Activated T-cell treated with anti-CD3 and anti-CD28 coated beads for 24 hours (primary cell): ENCODE results near the gene BCAT1.
A peak's percentile ranks its signal among the peaks of the same experiment; 100 is the strongest.
"Not testable (repeated sequence)": the region's sequence is repeated elsewhere in the genome, so short reads cannot be mapped to it uniquely, and the experiment has no call there.

Source experiments
- DNase-seq: peaks from one replicate; pipeline ENCODE4 v3.0.0-alpha.2; 2020; ENCODE audit warnings: low read depth

Gene BCAT1

GRCh38 chr12:24853588-24853987 lies 95.3 kb downstream of the BCAT1 start:
- DNase-seq: no peak

DNA sequence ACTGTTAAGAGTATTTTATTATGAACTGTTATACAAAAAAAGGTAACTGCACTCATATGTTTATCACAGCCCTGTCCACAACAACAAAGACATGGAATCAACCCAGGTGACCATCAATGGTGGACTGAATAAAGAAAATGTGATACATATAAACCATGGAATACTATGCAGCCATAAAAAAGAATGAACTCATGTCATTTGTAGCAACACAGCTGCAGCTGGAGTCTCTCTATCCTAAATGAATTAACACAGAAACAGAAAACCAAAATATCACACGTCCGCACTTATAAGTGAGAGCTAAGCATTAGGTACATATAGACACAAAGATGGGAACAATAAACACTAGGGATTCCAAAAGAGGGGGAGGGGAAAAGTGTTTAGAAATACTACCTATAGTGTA lies 95.8 kb downstream of the BCAT1 start:
- DNase-seq: no peak

GRCh38 chr12:24852420-24852819 lies 96.5 kb downstream of the BCAT1 start:
- no peak for DNase-seq

DNA sequence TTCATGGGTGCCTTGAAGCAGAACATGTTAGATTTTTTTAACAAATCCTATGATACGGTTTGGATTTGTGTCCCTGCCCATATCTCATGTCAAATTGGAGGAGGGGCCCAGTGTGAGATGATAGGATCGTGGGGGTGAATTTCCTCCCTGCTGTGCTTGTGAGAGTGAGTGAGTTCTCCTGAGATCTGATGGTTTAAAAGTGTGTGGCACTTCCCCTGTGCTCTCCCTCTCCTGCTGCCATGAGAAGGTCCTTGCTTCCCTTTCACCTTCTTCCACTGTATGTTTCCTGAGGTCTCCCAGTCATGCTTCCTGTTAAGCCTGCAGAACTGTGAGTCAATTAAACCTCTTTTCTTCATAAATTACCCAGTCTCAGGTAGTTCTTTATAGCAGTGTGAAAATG lies 97.0 kb downstream of the BCAT1 start:
- DNase-seq: not testable (repeated sequence)

- no peak for DNase-seq
Measured at GRCh38 chr12:24851341-24851740, 97.6 kb downstream of the BCAT1 start.

GRCh38 chr12:24850496-24850895 lies 98.4 kb downstream of the BCAT1 start:
- no peak for DNase-seq

GRCh38 chr12:24848941-24849477 lies 99.9 kb downstream of the BCAT1 start:
- DNase-seq: no peak

DNA sequence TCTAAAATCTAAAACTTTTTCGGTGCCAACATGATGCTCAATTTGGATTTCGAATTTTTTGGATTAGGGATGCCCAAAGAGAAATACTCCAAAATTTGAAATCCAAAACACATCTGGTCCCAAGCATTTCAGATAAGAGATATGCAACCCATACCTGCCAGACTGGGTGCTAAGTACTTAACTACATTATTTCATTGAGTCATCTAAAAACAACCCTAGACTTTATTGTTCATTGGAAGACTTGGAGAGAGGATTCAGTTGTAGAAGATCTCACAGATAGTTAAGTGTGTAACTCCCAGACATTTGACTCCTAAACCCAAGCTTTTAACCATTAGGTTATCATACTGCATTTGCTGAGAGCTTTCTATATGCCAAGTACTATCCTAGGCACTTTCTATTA lies 102.2 kb downstream of the BCAT1 start:
- no peak for DNase-seq

DNA sequence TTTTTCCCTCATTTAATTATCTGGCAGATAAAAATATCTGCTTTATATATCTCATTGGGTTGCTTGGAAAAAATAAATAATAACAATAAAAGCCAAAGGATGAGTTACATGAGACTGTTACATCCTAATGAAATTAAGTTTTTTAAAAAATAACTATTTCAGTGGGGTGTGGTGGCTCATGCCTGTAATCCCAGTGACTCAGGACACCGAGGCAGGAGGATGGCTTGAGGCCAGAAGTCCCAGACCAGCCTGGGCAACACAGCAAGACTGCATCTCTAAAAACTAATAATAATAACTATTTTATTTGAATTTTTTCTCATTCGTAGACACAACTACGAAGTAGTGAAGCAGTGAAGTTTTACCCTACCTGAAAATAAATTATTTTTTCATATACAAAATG lies 103.3 kb downstream of the BCAT1 start:
- DNase-seq: no peak

DNA sequence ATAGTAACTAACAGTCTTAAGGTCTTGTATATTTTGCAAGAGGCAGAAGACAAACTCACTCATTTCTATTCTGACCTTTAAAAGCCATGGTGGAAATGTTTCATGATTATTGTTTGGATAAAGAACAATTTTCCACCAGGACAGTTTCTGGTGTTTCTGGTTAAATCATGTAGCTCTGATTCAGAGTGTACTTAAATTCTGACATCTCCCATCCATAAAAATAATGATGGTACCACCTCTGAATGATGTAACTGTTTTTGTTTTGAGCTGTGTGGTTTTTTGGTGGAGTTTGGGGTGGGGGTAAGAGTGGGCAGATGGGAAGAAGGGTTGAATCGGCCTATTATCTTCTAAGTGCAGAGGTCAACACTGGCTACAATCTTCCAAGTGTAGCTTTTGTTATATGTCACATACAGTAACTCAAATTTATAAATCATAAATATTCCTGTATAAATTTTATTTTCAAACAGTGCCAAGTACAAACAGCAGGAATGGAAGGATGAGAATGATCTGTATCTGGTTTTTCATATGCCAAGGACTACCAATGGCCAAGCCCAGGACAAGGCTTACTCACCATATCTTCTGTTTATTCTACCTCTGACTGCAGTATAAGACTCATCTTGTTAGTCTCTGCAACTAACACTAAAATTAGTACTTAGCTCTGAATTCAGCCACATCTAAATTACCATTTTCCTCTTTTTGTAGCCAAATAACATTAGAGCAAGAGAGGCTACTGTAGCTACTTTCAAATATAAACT lies 108.7 kb downstream of the BCAT1 start:
- no peak for DNase-seq

DNA sequence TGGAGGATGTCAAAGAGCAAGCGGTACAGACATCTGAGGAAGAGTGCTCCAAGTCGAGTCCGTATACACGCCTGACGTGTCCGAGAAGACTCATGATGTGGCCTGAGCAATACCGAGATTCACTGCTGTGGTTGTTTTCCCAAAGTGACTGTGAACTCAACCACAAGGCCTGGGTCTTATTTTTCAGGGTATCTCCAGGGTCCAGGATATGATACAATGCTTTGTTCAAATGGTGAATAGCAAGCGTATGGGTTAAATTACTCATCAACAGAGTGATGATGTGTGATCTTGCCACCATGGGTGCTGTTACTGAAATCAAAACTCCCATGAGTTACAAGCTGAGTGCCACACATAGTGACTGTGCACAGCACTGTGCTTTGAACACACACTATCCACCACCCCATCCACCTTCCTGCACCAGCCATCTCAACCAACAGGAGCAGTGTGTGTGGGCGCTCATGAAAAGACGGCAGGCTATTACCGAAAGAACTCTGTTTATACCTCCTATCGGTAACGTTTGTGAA lies 109.6 kb downstream of the BCAT1 start:
- DNase-seq: peak; percentile 64

DNA sequence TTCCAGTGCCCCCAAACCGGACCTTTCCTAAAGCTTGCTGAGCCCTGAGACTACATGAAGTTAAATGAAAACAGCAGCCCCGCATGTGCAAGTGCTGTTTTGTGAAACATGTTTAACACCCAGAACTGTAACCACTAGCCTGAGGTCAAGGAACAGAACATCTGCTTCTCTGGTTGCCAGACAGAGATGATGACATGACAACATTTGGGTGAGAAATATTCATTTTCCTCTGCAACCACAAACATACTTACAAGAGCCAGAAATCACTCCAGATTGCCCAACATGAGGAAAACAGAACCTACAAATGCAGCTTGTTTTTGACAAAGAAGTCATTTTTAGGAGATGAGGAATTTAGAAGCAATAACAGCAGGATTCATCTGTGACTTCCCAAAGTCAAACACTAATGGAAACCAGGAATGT lies 110.4 kb downstream of the BCAT1 start:
- no peak for DNase-seq

DNA sequence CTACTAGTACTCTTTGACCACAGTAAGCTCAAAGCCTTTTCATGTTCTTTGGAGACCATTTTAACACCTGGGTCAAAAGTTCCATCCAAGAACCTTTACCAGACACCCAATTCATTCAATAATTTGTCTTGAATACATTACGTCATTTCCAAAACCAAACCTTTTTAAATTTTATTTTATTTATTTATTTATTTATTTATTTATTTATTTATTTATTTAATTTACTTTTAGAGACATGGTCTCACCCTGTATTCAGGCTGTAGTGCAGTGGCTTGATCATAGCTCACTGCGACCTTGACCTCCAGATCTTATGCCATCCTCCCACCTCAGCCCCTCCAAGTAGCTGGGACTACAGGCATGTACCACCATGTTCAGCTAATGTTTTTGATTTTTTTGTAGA lies 113.5 kb downstream of the BCAT1 start:
- DNase-seq: no peak

DNA sequence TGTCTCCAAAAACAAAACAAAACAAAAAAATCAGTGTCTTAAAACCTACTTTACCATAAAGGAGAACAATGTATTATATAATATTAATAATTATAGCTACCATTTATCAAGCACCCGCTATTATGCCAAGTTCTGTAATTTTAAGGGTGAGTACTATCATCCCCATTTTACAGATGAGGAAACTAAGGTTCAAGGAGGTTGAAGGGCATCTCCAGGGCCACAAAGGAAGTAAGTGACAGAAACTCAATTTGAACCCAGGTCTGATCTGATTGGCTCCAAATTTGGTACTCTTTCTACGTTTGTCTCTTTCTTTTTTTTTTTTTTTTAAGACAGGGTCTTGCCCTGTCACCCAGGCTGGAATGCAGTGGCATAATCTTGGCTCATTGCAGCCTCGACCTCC lies 115.4 kb downstream of the BCAT1 start:
- DNase-seq: no peak

- no peak for DNase-seq
Measured at GRCh38 chr12:24823808-24824515, 124.9 kb downstream of the BCAT1 start.

DNA sequence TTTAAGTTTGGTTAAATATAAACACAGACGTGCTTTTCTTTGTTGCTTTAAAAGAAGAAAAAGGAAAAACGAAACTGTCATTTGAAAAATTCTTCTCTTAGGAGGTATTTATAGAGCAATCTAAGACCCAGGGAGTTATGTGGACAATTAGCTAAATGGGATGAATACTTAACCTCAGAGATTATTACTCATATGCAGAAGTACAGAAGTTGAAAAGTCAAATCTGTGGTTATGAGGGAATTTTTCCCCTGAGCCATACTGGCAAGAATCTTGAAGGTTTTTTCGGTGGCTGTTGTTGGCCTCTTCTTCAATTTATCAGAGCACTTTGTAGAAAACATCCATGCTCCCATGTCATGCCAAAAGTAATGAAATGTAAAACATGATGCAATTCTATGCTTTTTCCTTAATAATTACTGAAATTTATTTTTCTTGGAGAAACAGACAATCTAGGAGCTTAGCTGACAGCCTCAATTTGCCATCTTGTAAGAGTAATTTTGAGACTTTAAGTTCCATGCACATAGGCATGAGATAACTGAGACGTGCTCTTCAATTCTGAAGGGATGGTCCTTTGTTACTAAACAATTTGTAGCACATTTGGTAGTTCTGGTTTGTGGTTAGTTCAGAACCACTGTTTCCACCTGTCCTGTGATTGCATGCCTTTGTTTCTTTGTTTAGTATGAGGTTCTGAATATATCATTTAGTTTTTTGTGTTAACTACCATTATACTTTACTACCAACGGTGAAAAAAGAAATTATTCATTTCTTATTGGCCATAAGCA lies 126.6 kb downstream of the BCAT1 start:
- no peak for DNase-seq

DNA sequence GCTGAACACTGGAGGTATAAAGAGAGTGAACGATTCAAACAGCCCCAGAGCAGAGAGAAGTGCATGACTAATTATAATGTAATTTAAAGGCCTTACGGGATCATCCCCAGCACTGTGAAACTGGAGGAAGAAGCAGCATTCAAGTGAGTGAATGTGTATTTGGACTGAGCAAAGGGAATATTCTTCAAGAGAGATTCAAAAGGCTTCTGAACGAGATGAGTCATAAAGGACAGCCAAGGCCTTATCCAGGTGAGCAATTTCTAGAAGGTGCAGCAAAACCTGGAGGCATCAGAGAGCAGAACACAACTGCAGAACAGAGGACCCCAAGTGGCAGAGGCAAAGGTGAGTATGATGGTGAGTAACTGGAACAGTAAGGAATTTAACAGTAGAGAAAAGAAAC lies 127.2 kb downstream of the BCAT1 start:
- no peak for DNase-seq

DNA sequence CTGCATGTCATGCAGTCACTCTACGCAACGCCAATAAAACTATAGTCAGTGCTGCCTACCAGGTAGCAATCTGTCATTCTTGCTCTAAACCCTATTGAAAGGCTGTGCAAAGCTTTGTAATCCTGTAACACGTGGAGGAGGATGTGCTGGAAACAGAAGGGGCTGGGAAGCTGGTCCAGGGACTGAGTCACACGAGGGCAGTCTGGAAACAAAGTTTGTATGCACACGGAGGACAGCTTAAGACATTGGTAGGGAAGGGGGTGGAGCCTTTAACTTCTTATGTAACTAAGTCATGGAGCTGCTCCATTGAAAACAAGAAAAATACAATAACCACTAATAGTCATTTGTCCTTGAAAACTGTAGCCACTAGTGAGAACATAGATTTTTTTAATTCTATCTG lies 128.0 kb downstream of the BCAT1 start:
- no peak for DNase-seq

- DNase-seq: no peak
Measured at GRCh38 chr12:24818351-24818750, 130.6 kb downstream of the BCAT1 start.

DNA sequence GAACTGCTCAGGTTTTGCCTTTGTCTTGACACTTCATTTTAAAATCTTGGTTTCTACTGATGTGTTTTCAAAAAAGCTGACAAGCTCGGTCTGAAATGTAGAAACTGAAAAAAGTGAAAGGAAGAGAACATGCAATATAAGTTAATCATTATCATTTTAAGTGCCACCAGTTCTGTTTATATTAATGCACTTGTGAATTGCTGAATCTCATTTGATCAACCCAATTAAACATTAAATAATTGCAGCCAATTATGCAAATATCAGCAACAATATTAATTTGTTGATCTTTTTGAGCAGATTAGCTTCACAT lies 133.8 kb downstream of the BCAT1 start:
- DNase-seq: no peak

DNA sequence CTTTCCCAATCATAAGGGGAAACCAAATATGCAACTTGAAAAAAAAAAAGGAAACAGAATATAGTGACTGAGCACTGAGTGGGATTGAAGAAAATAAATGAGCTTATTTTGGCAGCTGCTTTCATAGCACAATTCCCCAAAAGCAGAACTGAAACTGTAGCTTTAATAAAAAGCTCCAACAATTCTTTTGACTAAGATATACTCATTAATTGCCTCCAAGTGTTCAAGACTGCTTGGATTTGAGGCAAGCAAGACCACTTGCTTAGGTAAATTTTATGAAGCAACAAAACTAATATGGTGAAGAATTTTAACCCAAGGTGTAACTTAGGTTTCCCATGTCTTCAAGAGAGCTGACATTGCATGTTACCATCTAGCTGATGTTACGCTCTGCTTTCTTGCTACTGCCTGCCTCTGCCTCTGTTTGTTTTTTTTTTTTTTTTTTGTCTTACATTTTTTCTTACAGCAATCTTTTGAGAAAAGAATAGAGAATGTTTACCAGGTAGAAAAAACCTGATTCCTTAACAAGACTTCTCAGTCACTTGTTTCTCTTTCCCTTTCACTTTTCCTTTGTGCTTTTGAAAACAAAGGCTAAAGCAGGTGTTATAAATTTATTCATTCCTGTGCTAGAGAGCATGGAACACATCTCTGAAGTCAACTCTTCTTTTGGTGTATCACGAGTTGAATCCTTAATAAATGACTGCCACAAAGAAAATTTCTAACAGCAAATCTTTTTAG lies 134.4 kb downstream of the BCAT1 start:
- DNase-seq: no peak

DNA sequence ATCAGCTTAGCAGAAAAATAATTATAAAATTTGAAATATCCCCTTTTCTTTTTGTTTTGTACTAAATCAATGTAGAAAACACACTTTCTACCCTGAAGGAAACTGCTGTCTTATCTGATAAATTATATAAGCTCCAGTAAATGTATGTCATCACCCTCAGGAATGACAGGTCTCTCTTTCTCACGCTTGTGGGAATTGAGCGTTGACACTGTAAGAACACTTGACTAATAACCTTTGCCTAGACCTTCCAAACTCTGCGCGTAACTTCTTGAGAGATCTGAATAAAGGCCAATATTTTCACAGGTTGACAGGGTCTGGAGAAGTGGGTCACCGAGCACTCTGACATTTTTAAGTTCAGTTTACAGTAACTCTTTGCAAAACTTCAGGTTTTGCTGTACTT lies 138.5 kb downstream of the BCAT1 start:
- no peak for DNase-seq
